K562 (cell line): Measurements from ENCODE around the gene CHST15. TPM values are rescaled to one million over a fixed set of nuclear protein-coding genes. Genes with fewer than 3 reads are reported as not detected.

ENCODE experiments used
- ATAC-seq: fragments of 200-7000 bp; cut with Tn5 transposase; 3 replicates; pipeline ENCODE4 v1.9.1; 2020; ENCODE audit warnings: moderate library complexity
- BruUV-seq: library from RNA; stranded (reverse); fragments of 400-500 nt; replicated peaks from 2 replicates; lab custom pipeline; 2021; lab: Mats Ljungman, UMichigan
- CTCF ChIA-PET: fragments of 300-600 bp; formaldehyde crosslinking; extraction: SDS; loops from one replicate; lab custom pipeline; 2021; ENCODE audit warnings: low intra/inter-chr PET ratio; lab: Yijun Ruan, JAX
- POLR2A ChIA-PET: fragments of 300-600, 350-650 bp; sonication (Branson Sonifier 250); formaldehyde crosslinking; extraction: SDS; loops from one replicate; lab custom pipeline; 2021; ENCODE audit warnings: antibody characterized with exemption, inconsistent platforms; lab: Yijun Ruan, JAX
- DNase-seq, 4 experiments: peaks; one replicate each; pipeline versions ENCODE4 v3.0.0 to v3.0.0-alpha.2; 2011 to 2018; ENCODE audit warnings: low spot score in 3 of 4, mixed read lengths in 3 of 4; ENCODE audit errors: extremely low read depth in 1 of 4
- FAIRE-seq: peaks from 2 replicates; lab custom pipeline; 2011; peaks lifted over from hg19 to GRCh38; lab: Jason Lieb, UNC
- H2AFZ ChIP-seq: 2 replicates; pipeline ENCODE4 v1.6.0; 2011; ENCODE audit warnings: low read depth, low read length, control low read depth, inconsistent platforms
- H3K27ac ChIP-seq: fragments of 200-600 bp; 3 replicates; pipeline ENCODE4 v1.8.0; 2011; ENCODE audit warnings: low read depth, mild to moderate bottlenecking, control low read depth, inconsistent platforms, low read length, moderate library complexity, mixed read lengths; ENCODE audit errors: extremely low read depth
- H3K27me3 ChIP-seq, 2 experiments: fragments of 300-600 bp in 1 of 2; 2 replicates in 1 of 2; 3 replicates in 1 of 2; pipeline versions ENCODE4 v1.6.0 to v1.8.0; 2011; ENCODE audit warnings: inconsistent platforms in 2 of 2, low read length in 2 of 2, mild to moderate bottlenecking in 1 of 2, mixed read lengths in 1 of 2, moderate library complexity in 1 of 2; ENCODE audit not compliant: control insufficient read depth in 2 of 2, insufficient read depth in 2 of 2
- H3K36me3 ChIP-seq: fragments of 300-600 bp; 3 replicates; pipeline ENCODE4 v1.8.0; 2011; ENCODE audit warnings: mild to moderate bottlenecking, low read length, inconsistent platforms; ENCODE audit not compliant: control insufficient read depth, insufficient read depth
- H3K4me1 ChIP-seq, 2 experiments: fragments of 200-600 bp in 1 of 2; replicated peaks in 1 of 2; 2 replicates in 1 of 2; 3 replicates in 1 of 2; pipeline versions ENCODE4 v1.5.1 to v1.8.0; 2011; ENCODE audit warnings: inconsistent platforms in 2 of 2, low read length in 2 of 2, mild to moderate bottlenecking in 1 of 2, mixed read lengths in 1 of 2, moderate library complexity in 1 of 2; ENCODE audit not compliant: control insufficient read depth in 2 of 2, insufficient read depth in 2 of 2
- H3K4me2 ChIP-seq: 2 replicates; pipeline ENCODE4 v1.6.1; 2011; ENCODE audit warnings: low read length, control low read depth, inconsistent platforms, mixed read lengths; ENCODE audit not compliant: insufficient read depth
- H3K4me3 ChIP-seq: fragments of 200-600 bp; sonication (generic), shearing (Covaris generic); 2 replicates; pipeline ENCODE4 v1.5.1; 2016; ENCODE audit warnings: control low read depth, inconsistent platforms
- H3K79me2 ChIP-seq: fragments of 200-600 bp; 3 replicates; pipeline ENCODE4 v1.8.0; 2011; ENCODE audit warnings: low read length, inconsistent platforms; ENCODE audit not compliant: control insufficient read depth, insufficient read depth
- H3K9ac ChIP-seq, 2 experiments: 2 replicates each; pipeline versions ENCODE4 v1.6.0 to v1.6.1; 2011; ENCODE audit warnings: low read depth in 2 of 2, low read length in 2 of 2, control low read depth in 1 of 2, inconsistent platforms in 1 of 2, mild to moderate bottlenecking in 1 of 2, mixed read lengths in 1 of 2; ENCODE audit not compliant: insufficient read depth in 1 of 2
- H3K9me1 ChIP-seq: one replicate; pipeline ENCODE4 v1.6.0; 2011; ENCODE audit warnings: inconsistent platforms, mild to moderate bottlenecking, low read length, moderate library complexity; ENCODE audit not compliant: control insufficient read depth, insufficient read depth
- H3K9me3 ChIP-seq: replicated peaks from 2 replicates; pipeline ENCODE4 v1.5.1; 2011; ENCODE audit warnings: low read depth, low read length, inconsistent platforms; ENCODE audit not compliant: control insufficient read depth, insufficient read depth
- H4K20me1 ChIP-seq: replicated peaks from 2 replicates; pipeline ENCODE4 v1.6.1; 2011; ENCODE audit warnings: low read length, inconsistent platforms, mixed read lengths; ENCODE audit not compliant: control insufficient read depth, insufficient read depth
- ATF1 ChIP-seq, 2 experiments: fragments of 450-650 bp in 1 of 2; IDR thresholded peaks; 2 replicates each; pipeline ENCODE4 v1.6.1; 2016; ENCODE audit warnings: missing compliant biosample characterization in 1 of 2, missing genetic modification characterization in 1 of 2
- C11orf30 ChIP-seq: fragments of 450-650 bp; IDR thresholded peaks from 2 replicates; pipeline ENCODE4 v1.6.1; 2016; ENCODE audit warnings: low read depth, mild to moderate bottlenecking
- CCNT2 ChIP-seq: IDR thresholded peaks from 2 replicates; pipeline ENCODE4 v1.6.1; 2011; ENCODE audit warnings: borderline replicate concordance, low read depth, mild to moderate bottlenecking, moderate library complexity, mixed read lengths, low read length; ENCODE audit not compliant: insufficient read length; ENCODE audit errors: extremely low read depth
- GABPB1 ChIP-seq: sonication (generic); formaldehyde crosslinking; IDR thresholded peaks from 2 replicates; pipeline ENCODE4 v1.8.0; 2022; ENCODE audit warnings: mild to moderate bottlenecking, missing genetic modification reagents
- HDAC2 ChIP-seq: fragments of 450-650 bp; IDR thresholded peaks from 2 replicates; pipeline ENCODE4 v1.6.1; 2016; ENCODE audit warnings: mild to moderate bottlenecking
- KAT8 ChIP-seq: fragments of 450-650 bp; IDR thresholded peaks from 2 replicates; pipeline ENCODE4 v1.6.1; 2016; ENCODE audit warnings: low read depth, mild to moderate bottlenecking
- PYGO2 ChIP-seq: fragments of 450-650 bp; IDR thresholded peaks from 2 replicates; pipeline ENCODE4 v1.6.1; 2016; ENCODE audit warnings: mild to moderate bottlenecking, missing genetic modification characterization, moderate library complexity, missing compliant biosample characterization
- SAP30 ChIP-seq: fragments of 200-600 bp; sonication (generic); IDR thresholded peaks from 2 replicates; pipeline ENCODE4 v1.6.1; 2012; ENCODE audit warnings: borderline replicate concordance, low read depth, mild to moderate bottlenecking, moderate library complexity, low read length, control low read depth, inconsistent platforms; ENCODE audit not compliant: insufficient read depth, poor library complexity, severe bottlenecking
- STAT6 ChIP-seq: sonication (generic); formaldehyde crosslinking; IDR thresholded peaks from 2 replicates; pipeline ENCODE4 v1.8.1; 2023; ENCODE audit warnings: mild to moderate bottlenecking, missing genetic modification reagents
- YBX1 ChIP-seq: fragments of 450-650 bp; IDR thresholded peaks from 2 replicates; pipeline ENCODE4 v1.7.1; 2016; ENCODE audit warnings: mild to moderate bottlenecking
- WGBS: fragments of 100-300 bp; shearing (Covaris generic); methylation state at CpG from one replicate; pipeline ENCODE4 v1.1.6; 2016; ENCODE audit warnings: low coverage, mixed read lengths; ENCODE audit not compliant: insufficient coverage; ENCODE audit errors: missing lambda C conversion rate; 5-methylcytosine and 5-hydroxymethylcytosine counted together
- in situ Hi-C: fragments of 300-500 bp; cut with MboI; formaldehyde crosslinking; loops from 4 replicates; pipeline ENCODE4 v1.15.0; 2018; ENCODE audit warnings: inconsistent platforms, mixed read lengths
- intact Hi-C: fragments of 100-400 bp; cut with micrococcal nuclease; formaldehyde crosslinking; loops from 2 replicates; pipeline ENCODE4 v1.14.2; 2022
- polyA plus RNA-seq, 8 experiments: library from polyadenylated mRNA; depleted of rRNA in 4 of 8; stranded (reverse) in 5 of 8; unstranded in 3 of 8; fragments of >200 nt; fragmentation: Nextera tagmentation in 2 of 8; fragmentation: Illumina TruSeq in 1 of 8; extraction: Ambion mirVana in 2 of 8; extraction: Trizol in 1 of 8; gene quantifications; 2 replicates each; pipeline versions ENCODE4 v1.2.1 to v1.2.3, GENCODE V29; 2011 to 2014; ENCODE audit warnings: inconsistent platforms in 1 of 8, missing spikeins in 1 of 8
- total RNA-seq, 7 experiments: library from RNA; depleted of rRNA in 6 of 7; stranded (reverse); fragments of >200 nt in 6 of 7; fragmentation: Illumina TruSeq in 2 of 7; extraction: Trizol in 2 of 7; gene quantifications; 2 replicates each; pipeline versions ENCODE4 v1.2.1 to v1.2.3, GENCODE V29; 2011 to 2021; ENCODE audit warnings: low replicate concordance in 1 of 7
- TF ChIP-seq, protein P1 (sequence below), 2 experiments: fragments of 450-650 bp in 1 of 2; sonication (generic) in 1 of 2; formaldehyde crosslinking in 1 of 2; IDR thresholded peaks in 1 of 2; conservative IDR thresholded peaks in 1 of 2; 2 replicates each; pipeline versions ENCODE4 v1.6.1 to v1.8.1; 2016 to 2023; ENCODE audit warnings: mild to moderate bottlenecking in 2 of 2, moderate library complexity in 2 of 2, inconsistent platforms in 1 of 2, missing genetic modification reagents in 1 of 2

The CHST15 gene
- total and polyA plus RNA-seq, 9 of the 15 experiments (the other 6 are each of a cell fraction or from before 2014, with no cell fraction given): 0.04 to 0.16 (median 0.08) TPM

DNA sequence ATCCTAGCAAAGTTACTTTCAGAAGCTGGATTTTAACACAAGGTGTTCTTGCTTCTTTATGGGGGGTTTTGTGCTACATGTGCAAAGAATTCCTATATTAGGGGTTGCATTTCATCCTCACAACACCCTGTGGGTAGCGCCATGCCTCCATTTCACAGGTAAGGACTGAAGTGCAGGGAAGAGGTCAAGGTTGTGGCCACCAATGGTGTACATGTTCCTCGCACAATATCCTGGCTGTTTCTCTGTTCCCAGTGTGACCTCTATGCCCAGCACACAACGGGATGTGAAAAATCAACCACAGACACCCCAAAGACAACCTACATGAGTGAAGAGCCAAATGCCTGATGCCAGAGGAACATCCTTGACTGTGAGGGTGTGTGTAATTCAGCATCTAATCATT lies 80.8 kb downstream of the CHST15 start:
- no peaks in the 10 kb centered on the region for H3K4me1 ChIP-seq
- BruUV-seq: no TSS peak
- ChIA-PET POLR2A (no interaction called here), CTCF (no interaction called here)
- in situ Hi-C loops: loop anchor here (25.0 kb wide), 1 partner anchor 500 kb away; no protein-coding TSS in a partner anchor
- H3K4me2 ChIP-seq: no peak overlapping the region
- H3K36me3 ChIP-seq: no peaks in the 10 kb centered on the region
- no peak overlapping the region for H3K4me3 ChIP-seq
- peaks cover 2 to 32% of the 10 kb centered on the region in 2 experiments; a peak in 3 of 5 replicates for H3K27me3 ChIP-seq
- H4K20me1 ChIP-seq: 0 out of 2 replicates have a peak, but pooled peaks cover 4% of the 10 kb centered on the region
- WGBS: 4% methylated on average over 3 of the region's 3 CpGs
- intact Hi-C loops: no loop called here
- no peak overlapping the region for H3K9ac ChIP-seq
- H3K27ac ChIP-seq: no peak overlapping the region
- FAIRE-seq: no peak
- no peaks in the 10 kb centered on the region for H3K79me2 ChIP-seq
- no peak for DNase-seq
- H3K9me3 ChIP-seq: no peaks in the 10 kb centered on the region
- H3K9me1 ChIP-seq: no peaks in the 10 kb centered on the region
- TF ChIP-seq STAT6 (CRISPR knock-in tag) (no peak), HDAC2 (no peak), PYGO2 (no peak), ATF1 (CRISPR knock-in tag; IDR thresholded peaks at IDR 0.05) (no peak), ATF1 (tag; IDR thresholded peaks at IDR 0.05) (no peak), YBX1 (no peak), CCNT2 (no peak), C11orf30 (no peak), KAT8 (no peak), SAP30 (no peak), GABPB1 (CRISPR knock-in tag) (no peak)
- TF ChIP-seq, protein P1, sequence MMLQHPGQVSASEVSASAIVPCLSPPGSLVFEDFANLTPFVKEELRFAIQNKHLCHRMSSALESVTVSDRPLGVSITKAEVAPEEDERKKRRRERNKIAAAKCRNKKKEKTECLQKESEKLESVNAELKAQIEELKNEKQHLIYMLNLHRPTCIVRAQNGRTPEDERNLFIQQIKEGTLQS (IDR thresholded peaks at IDR 0.05): no peak
- TF ChIP-seq, protein P1 (CRISPR knock-in tag; conservative IDR thresholded peaks at IDR 0.05): no peak
- H2AFZ ChIP-seq: no peak overlapping the region
- no peak for ATAC-seq
